ENCODE measurements around the gene IL1A.

IL1A gene

DNA sequence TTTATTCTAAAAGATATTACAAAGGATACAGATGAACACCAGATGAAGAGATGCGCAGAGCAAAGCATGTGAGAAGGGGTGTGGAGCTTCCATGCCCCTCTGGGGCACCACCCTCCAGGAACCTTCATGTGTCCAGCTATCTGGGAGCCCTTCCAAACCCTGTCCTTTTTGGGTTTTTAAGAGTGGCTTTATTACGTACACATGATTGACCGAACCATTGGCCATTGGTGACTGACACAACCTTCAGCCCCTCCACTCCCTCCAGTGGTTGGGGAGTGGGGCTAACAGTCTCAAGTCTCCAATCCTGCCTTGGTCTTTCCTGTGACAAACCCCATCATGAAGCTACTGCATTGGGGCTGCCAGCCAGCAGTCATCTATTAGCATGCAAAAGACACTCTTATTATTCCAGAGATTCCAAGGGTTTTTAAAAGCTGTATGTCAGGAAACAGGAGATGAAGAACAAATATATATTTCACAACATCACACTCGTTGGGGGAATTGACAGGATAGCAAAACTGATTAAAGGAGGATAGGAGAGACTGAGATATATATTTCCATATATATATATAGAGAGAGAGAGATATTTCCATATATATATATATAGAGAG is 32.9 kb upstream of the IL1A start:
- no peak for DNase-seq

- peak; percentile 54 for DNase-seq
Measured at GRCh38 chr2:112814278-112814677, 30.0 kb upstream of the IL1A start.

DNA sequence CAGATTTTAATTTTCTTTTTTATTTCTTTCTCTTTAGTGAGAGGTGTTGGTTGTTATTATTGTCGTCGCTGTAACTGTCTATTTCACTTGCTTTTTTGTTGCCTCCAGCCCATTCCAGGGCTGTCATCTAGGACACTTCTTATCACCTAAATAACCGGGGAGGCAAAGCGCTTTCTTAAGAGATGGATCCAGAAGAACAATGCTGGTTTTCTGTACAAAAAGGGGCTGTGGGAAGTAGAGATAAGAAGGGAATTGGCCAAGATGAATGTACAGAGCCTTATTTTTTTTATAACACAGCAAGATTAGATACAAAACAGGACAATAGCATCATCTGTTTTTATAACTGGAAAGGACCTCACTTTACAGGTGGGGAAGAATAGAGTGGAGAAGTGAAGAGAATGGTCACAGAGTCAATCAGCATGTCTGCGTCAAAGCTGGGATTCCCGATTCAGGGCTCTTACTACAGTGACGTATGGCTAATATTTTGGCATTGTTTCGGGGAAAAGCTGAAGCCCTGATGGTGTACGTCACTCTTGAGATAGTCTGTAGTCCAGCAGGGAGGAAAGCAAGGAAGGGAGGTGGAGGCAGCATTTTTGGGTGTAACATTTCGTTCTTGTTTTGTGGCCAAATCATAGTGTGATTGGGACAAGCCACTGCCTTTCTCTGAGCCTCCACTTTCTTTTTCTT is 29.1 kb upstream of the IL1A start:
- DNase-seq, result no peak

DNA sequence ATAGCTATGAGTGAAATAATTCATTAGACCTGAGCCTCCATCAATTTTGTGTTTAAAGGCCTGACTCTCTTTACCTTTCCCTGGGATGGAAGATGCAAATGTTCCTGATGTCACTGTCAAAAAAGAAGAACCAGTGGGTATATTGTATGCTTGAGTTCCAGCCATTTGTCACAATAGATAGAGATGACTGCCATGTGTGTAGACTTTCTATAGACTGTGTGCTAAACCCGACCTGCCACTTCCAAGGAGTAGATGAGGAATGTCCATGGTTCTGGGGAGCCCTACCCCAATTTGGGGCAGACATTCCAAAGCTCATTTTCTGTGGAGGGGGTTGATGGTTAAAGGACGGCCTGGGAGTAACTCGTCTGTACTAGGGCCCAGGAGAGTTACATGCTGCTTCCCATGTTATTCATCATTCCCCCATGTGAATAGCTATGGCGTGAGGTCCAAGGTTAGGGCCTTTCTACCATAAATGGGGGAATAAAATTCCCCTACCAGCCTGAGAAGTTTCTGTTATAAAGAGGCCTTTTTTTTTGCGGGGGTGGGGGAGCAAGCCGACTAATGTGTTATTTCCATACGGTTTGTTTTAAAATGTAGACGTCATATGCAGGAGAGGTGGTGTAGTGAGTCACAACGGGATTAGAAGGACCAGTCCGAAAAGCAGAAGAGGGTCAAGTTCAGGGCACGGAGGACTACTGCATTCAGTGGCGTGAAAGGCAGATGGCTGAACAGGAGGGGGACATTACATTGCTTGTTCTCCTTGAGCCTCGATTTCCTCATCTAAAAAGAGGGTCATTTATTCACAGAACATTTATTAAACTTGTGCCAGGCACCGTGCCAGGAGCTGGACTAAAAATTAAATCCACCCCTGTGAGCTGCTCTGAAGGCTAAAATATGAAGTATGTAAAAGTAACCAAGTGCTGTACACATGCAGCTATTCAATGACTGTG is 28.3 kb upstream of the IL1A start:
- DNase-seq, result peak; percentile 93

- DNase-seq, result peak; percentile 95
Measured at GRCh38 chr2:112811841-112812306, 27.6 kb upstream of the IL1A start.

DNA sequence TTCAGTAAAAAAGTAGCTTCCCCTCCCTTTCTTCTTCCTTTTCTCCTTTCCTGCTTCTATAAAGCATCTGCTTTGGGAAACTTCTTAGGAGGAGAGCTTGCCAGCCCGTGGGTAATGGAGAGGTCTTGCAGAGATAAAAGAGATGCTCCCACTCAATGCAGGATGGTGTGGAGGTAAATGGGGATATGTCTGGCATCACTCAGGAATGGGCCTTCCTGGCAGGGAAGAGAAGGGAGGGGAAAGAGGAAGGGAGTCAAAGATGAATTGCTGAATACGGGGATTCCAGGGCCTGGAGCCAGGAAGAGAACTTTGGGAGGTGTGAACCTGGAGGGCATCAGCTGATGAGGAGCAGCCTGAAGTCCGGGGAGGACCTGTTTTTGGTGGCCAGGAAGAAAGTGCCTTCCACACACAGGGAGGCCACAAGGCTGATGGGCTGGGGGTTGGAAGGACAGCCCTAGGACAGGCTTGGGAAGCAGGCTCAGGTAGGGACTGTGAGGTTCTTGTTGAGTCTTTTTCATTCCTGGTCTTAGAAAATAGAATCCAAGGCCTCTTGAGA is 27.1 kb upstream of the IL1A start:
- DNase-seq, result no peak

DNA sequence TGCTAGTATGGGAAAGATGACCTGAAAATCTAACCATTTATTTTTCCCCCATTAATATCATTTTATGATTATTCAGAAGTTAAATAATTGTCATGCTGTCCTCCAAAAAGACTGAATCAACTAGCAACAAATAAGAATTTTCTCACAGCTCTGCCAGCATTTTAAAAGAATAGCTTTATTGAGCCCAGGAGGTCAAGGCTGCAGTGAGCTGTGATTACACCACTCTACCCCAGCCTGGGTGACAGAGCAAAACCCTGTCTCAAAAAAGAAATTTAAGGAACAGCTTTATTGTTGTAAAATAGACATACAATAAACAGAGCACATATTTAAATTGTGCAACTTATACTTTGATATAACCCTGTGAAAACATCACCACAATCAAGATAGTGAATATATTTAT is 24.8 kb upstream of the IL1A start:
- DNase-seq, result no peak

DNA sequence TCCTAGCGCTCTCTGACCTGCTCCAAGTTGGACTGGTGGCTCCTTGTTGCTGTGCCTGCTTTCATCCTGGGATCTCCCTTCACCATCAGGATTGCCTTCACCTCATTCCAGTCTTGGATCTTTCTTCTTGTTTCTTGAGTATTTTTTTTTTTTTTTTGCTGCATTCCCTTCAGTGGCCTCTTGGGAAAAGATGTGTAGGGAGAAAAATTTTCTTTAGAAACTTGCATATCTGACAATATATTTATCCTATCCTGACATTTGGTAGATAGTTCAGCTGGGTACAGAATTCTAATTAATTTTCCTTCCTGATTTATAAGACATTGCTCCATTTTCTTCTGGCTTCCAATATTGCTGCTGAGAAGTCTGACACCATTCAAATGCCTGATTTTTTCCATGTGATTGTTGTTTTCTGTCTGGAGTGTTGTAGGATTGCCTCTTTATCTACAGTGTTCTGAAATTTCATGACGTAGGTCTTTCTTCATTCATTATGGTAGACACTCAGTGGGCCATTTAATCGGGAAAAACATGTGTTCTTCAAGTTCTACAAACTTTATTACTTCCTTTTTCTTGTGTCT is 23.0 kb upstream of the IL1A start:
- DNase-seq, result no peak

- no peak for DNase-seq
Measured at GRCh38 chr2:112805542-112805941, 21.2 kb upstream of the IL1A start.

- DNase-seq, result peak; percentile 93
Measured at GRCh38 chr2:112803691-112804521, 19.6 kb upstream of the IL1A start.

DNA sequence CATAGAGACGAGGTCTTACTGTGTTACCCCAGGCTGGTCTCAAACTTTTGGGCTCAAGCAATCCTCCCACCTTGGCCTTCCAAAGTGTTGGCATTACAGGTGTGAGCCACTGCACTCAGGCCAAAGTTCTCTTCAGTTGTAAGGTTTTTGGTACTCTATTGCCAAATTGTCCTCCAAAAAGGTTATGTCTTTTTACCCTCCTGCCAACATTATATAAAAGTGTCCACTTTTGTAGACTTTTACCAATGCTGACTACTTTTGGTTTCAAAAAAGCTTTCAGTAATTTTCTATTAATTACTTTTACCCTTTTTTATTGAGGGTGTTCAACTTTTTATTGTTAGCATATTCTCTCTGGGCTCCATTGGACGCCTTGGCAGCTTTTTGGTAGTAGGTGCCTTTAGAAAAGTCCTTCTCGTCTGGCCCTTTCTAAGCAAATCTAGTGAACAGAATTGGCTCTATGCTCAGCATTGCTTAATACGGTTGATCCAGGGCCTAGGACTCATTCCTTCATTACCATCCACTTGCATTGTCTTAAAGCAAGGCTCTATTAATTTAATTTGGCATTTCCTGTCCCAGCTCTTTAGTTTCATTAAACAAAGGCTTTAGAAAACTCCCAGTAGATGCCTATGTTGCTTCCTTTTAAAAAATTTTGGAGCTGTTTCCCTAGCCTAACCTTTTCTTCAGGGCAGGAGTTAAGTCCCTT is 16.7 kb upstream of the IL1A start:
- DNase-seq, result no peak

GRCh38 chr2:112798979-112799975 is 15.0 kb upstream of the IL1A start:
- DNase-seq, result peak; percentile 18

- DNase-seq, result no peak
Measured at GRCh38 chr2:112796486-112796885, 12.2 kb upstream of the IL1A start.

GRCh38 chr2:112795774-112796173 is 11.5 kb upstream of the IL1A start:
- no peak for DNase-seq

GRCh38 chr2:112794841-112795240 is 10.5 kb upstream of the IL1A start:
- no peak for DNase-seq

- peak; percentile 94 for DNase-seq
Measured at GRCh38 chr2:112794131-112794733, 9.9 kb upstream of the IL1A start.

GRCh38 chr2:112793449-112793978 is 9.2 kb upstream of the IL1A start:
- peak; percentile 47 for DNase-seq

GRCh38 chr2:112792419-112792818 is 8.1 kb upstream of the IL1A start:
- DNase-seq, result no peak

- DNase-seq, result no peak
Measured at GRCh38 chr2:112791693-112792230, 7.5 kb upstream of the IL1A start.
